ENCODE measurements around the gene USP32. TPM values are rescaled to one million over a fixed set of nuclear protein-coding genes. Genes with fewer than 3 reads are reported as not detected.

Gene USP32
- total RNA-seq, 4 donors from 2014 or later: 29.1 to 74.1 (median 42.5) TPM

GRCh38 chr17:60371818-60372510 lies 20.0 kb downstream of the USP32 start:
- H3K36me3 ChIP-seq: peaks cover 0 to 7% (median 0%) of the 10 kb centered on the region in 3 donors
- H3K4me3 ChIP-seq: no peak overlapping the region
- no peak for DNase-seq
- intact Hi-C loops (cut with DNase I): no loop called here
- no peak overlapping the region for H3K27ac ChIP-seq
- TF ChIP-seq POLR2A (IDR thresholded peaks at IDR 0.05) (no peak), CTCF (IDR thresholded peaks at IDR 0.05) (no peak)
- H3K27me3 ChIP-seq: no peaks in the 10 kb centered on the region
- H3K4me1 ChIP-seq: peaks cover 3 to 30% (median 9%) of the 10 kb centered on the region in 3 donors
- 58 to 59% methylated on average over 4 of the region's 4 CpGs for WGBS, 2 donors
- H3K9me3 ChIP-seq: no peaks in the 10 kb centered on the region

- no peaks in the 10 kb centered on the region for H3K27me3 ChIP-seq
Observed at GRCh38 chr17:60371416-60371815, 20.5 kb downstream of the USP32 start.

GRCh38 chr17:60369727-60370126 lies 22.2 kb downstream of the USP32 start:
- Histone ChIP-seq H3K27me3 (no peaks in the 10 kb centered on the region), H3K4me1 (peaks cover 3 to 30% (median 9%) of the 10 kb centered on the region in 3 donors), H3K9me3 (no peaks in the 10 kb centered on the region), H3K4me3 (no peak overlapping the region), H3K27ac (no peak overlapping the region), H3K36me3 (no peaks in the 10 kb centered on the region)
- intact Hi-C loops (cut with DNase I): no loop called here
- TF ChIP-seq CTCF (IDR thresholded peaks at IDR 0.05) (no peak), POLR2A (IDR thresholded peaks at IDR 0.05) (no peak)
- 91 to 96% methylated on average over 2 of the region's 2 CpGs for WGBS, 2 donors
- DNase-seq: no peak

More at GRCh38 chr17:60371416-60371815, 20.5 kb downstream of the USP32 start:
- Histone ChIP-seq H3K9me3 (no peaks in the 10 kb centered on the region), H3K4me1 (peaks cover 3 to 30% (median 9%) of the 10 kb centered on the region in 3 donors), H3K4me3 (no peak overlapping the region), H3K27ac (no peak overlapping the region), H3K36me3 (peaks cover 0 to 2% (median 0%) of the 10 kb centered on the region in 3 donors)
- DNase-seq: no peak
- no peak for TF ChIP-seq CTCF (IDR thresholded peaks at IDR 0.05)
- no peak for TF ChIP-seq POLR2A (IDR thresholded peaks at IDR 0.05)
- intact Hi-C loops (cut with DNase I): no loop called here
- 74 to 91% methylated on average over 3 of the region's 3 CpGs for WGBS, 2 donors

- no peak for TF ChIP-seq CTCF (IDR thresholded peaks at IDR 0.05)
- no peak for TF ChIP-seq POLR2A (IDR thresholded peaks at IDR 0.05)
- DNase-seq: no peak
- no peaks in the 10 kb centered on the region for H3K36me3 ChIP-seq
- no peaks in the 10 kb centered on the region for H3K9me3 ChIP-seq
- H3K4me1 ChIP-seq: peaks cover 0 to 10% (median 3%) of the 10 kb centered on the region in 3 donors
- WGBS, 2 donors: 93 to 94% methylated on average over 3 of the region's 3 CpGs
- no peaks in the 10 kb centered on the region for H3K27me3 ChIP-seq
- no peak overlapping the region for H3K27ac ChIP-seq
- no peak overlapping the region for H3K4me3 ChIP-seq
- intact Hi-C loops (cut with DNase I): no loop called here
Observed at GRCh38 chr17:60363700-60364405, 28.1 kb downstream of the USP32 start.

GRCh38 chr17:60362329-60362728 lies 29.6 kb downstream of the USP32 start:
- no peaks in the 10 kb centered on the region for H3K9me3 ChIP-seq
- no peak overlapping the region for H3K27ac ChIP-seq
- WGBS, 2 donors: 63 to 72% methylated on average over 4 of the region's 4 CpGs
- H3K4me3 ChIP-seq: no peak overlapping the region
- peaks cover 3 to 12% (median 5%) of the 10 kb centered on the region in 3 donors for H3K4me1 ChIP-seq
- H3K36me3 ChIP-seq: no peaks in the 10 kb centered on the region
- no peak for DNase-seq
- intact Hi-C loops (cut with DNase I): no loop called here
- TF ChIP-seq CTCF (IDR thresholded peaks at IDR 0.05) (no peak), POLR2A (IDR thresholded peaks at IDR 0.05) (no peak)
- H3K27me3 ChIP-seq: no peaks in the 10 kb centered on the region
